Brain microvascular endothelial cell (primary cell): Measurements from ENCODE around the gene IDS.
"Not testable (repeated sequence)": the region's sequence is repeated elsewhere in the genome, so short reads cannot be mapped to it uniquely, and the experiment has no call there.

ENCODE experiments used
- DNase-seq: peaks from one replicate; pipeline ENCODE4 v3.0.0-alpha.2; 2020
- H3K27ac ChIP-seq: fragments of 250-450 bp; sonication (Bioruptor Pico); 2 replicates; pipeline ENCODE4 v1.5.1; 2020; ENCODE audit warnings: mild to moderate bottlenecking, moderate library complexity
- H3K27me3 ChIP-seq: fragments of 250-450 bp; sonication (Bioruptor Pico); replicated peaks from 2 replicates; pipeline ENCODE4 v1.5.1; 2020; ENCODE audit warnings: mild to moderate bottlenecking
- H3K36me3 ChIP-seq: fragments of 250-450 bp; sonication (Bioruptor Pico); replicated peaks from 2 replicates; pipeline ENCODE4 v1.5.1; 2020; ENCODE audit warnings: mild to moderate bottlenecking
- H3K4me3 ChIP-seq: 2 replicates; pipeline ENCODE4 v1.5.1; 2011; ENCODE audit warnings: low read depth, mild to moderate bottlenecking, control low read depth, low read length, moderate library complexity
- in situ Hi-C: cut with HindIII; loops from 2 replicates; pipeline ENCODE4 v1.10.0; 2017; ENCODE audit warnings: low sequenced_read_pairs, low pct_ligation_motif_present
- TF ChIP-seq, protein P1 (sequence below): IDR thresholded peaks from 2 replicates; pipeline ENCODE4 v1.5.1; 2011; ENCODE audit warnings: low read depth, mild to moderate bottlenecking, moderate library complexity, low read length, control low read depth, inconsistent platforms; ENCODE audit errors: missing control alignments

The IDS gene

DNA sequence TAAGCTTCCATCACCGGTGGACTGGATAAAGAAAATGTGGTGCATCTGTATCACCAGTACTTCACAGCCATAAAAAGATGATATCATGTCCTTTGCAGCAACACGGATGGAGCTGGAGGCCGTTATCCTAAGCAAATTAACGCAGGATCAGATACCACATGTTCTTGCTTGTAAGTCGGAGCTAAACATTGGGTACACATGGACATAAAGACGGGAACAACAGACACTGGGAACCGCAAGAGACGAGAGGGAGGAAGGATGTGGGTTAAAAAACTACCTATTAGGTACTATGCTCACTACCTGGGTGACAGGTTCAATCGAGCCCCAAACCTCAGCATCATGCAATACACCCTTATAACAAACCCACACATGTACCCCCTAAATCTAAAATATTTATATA, 16.3 kb upstream of the IDS start:
- TF ChIP-seq, protein P1, sequence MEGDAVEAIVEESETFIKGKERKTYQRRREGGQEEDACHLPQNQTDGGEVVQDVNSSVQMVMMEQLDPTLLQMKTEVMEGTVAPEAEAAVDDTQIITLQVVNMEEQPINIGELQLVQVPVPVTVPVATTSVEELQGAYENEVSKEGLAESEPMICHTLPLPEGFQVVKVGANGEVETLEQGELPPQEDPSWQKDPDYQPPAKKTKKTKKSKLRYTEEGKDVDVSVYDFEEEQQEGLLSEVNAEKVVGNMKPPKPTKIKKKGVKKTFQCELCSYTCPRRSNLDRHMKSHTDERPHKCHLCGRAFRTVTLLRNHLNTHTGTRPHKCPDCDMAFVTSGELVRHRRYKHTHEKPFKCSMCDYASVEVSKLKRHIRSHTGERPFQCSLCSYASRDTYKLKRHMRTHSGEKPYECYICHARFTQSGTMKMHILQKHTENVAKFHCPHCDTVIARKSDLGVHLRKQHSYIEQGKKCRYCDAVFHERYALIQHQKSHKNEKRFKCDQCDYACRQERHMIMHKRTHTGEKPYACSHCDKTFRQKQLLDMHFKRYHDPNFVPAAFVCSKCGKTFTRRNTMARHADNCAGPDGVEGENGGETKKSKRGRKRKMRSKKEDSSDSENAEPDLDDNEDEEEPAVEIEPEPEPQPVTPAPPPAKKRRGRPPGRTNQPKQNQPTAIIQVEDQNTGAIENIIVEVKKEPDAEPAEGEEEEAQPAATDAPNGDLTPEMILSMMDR: no peak
- Histone ChIP-seq H3K27ac (no peak overlapping the region), H3K27me3 (no peaks in the 10 kb centered on the region), H3K36me3 (no peaks in the 10 kb centered on the region), H3K4me3 (no peak overlapping the region)
- in situ Hi-C loops: no loop called here
- DNase-seq: no peak

DNA sequence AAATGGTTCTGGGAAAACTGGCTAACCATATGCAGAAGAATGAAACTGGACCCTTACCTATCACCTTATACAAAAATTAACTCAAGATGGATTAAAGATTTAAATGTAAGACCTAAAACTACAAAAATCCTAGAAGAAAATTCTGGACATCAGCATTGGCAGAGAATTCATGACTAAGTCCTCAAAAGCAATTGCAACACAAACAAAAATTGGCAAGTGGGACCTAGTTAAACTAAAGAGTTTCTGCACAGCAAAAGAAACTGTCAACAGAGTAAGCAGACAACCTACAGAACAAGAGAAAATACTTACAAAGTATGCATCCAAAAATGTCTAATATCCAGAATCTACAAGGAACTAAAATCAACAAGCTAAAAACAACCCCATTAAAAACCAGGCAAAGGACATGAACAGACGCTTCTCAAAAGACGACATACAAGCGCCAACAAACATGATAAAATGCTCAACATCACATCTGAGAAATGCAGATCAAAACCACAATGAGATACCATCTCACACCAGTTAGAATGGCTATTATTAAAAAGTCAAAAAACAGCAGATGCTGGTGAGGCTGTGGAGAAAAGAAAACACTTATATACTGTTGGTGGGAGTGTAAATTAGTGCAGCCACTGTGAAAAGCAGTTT, 15.7 kb upstream of the IDS start:
- H3K4me3 ChIP-seq, DNase-seq, in situ Hi-C loops, H3K27me3 ChIP-seq, H3K27ac ChIP-seq, H3K36me3 ChIP-seq: not testable (repeated sequence)

DNA sequence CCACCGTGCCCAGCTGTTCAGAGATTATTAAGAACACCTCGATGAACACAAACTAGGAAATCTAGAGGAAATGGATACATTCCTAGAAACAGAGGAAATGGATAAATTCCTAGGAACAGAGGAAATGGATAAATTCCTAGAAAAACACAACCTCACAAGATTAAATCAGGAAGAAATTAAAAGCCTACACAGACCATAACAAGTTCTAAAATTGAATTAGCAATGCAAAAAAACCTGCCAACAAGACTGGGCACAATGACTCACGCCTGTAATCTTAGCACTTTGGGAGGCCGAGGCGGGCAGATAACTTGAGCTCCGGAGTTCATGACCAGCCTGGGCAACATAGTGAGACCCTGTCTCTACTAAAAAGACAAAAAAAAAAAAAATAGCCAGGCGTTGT, 13.1 kb upstream of the IDS start:
- in situ Hi-C loops: no loop called here

DNA sequence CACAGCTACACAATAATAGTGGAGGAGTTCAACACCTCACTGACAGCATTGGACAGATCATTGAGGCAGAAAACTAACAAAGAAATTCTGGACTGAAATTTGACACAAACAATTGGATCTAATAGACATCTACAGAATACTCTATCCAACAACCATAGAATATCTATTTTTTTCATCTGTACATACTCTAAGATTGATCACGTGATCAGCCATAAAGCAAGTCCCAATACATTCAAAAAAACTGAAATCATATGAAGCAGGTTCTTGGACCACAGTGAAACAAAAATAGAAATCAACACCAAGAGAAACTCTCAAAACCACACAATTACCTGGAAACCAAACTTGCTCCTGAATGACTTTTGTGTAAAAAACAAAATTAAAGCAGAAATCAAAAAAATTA, 12.2 kb upstream of the IDS start:
- in situ Hi-C loops: no loop called here
- no peak for DNase-seq
- H3K36me3 ChIP-seq: no peaks in the 10 kb centered on the region
- no peak overlapping the region for H3K27ac ChIP-seq
- no peak overlapping the region for H3K4me3 ChIP-seq
- TF ChIP-seq, protein P1: no peak
- H3K27me3 ChIP-seq: no peaks in the 10 kb centered on the region

More for the DNA sequence above, 13.1 kb upstream of the IDS start:
- no peak overlapping the region for H3K27ac ChIP-seq
- no peaks in the 10 kb centered on the region for H3K27me3 ChIP-seq
- DNase-seq: no peak
- no peak overlapping the region for H3K4me3 ChIP-seq
- TF ChIP-seq, protein P1: no peak
- H3K36me3 ChIP-seq: no peaks in the 10 kb centered on the region

DNA sequence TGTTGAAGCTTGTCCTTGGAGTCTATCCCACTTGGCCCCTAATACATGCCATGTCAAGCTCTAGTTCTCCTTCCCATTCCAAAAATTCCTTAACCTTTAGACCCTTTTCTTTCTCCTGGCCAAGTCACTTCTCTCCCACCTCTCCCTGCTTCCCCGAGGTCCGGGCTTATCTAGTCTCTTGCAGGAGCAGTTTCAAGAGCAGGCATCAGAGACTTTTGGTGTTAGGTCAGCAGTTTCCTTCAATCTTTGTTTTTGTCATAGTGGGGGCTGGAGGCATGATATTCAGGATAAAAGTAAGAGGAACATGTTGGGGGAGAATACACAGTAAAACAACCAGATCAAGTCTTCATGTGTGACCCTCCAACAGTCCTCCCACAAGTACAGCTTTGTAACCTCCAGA, 11.5 kb upstream of the IDS start:
- in situ Hi-C loops: no loop called here
- no peak overlapping the region for H3K27ac ChIP-seq
- H3K4me3 ChIP-seq: no peak overlapping the region
- TF ChIP-seq, protein P1: no peak
- no peaks in the 10 kb centered on the region for H3K36me3 ChIP-seq
- no peak for DNase-seq
- H3K27me3 ChIP-seq: no peaks in the 10 kb centered on the region

DNA sequence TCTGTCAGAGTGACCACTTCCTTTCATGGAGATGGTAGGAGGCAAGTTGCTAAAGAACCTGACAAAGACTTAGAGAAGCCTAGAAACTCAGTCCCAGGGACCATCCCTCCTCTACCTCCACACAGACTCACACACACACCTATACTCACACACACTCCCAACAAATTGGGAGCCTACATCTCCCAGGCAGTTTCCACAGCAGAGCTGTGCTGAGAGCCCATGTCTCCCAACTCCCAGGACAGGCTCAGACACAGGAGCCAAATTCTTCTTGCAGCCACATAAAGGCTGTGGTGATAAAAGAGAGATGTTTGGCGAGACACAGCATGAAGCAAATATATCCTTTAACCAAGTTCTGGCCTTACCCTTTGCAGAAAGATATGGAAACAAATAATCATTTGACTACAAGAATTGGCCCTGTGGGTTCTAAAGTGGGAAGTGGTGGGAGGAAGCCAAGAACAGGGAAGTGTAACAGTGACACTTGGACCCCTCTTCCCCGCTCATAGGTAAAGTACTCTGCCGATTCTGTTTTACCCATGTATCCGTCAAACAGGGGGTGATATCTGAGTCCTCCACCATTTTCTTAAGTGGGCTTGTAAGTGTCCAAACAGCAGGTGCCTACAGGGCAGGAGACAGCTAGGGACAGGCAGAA, 11.0 kb upstream of the IDS start:
- Histone ChIP-seq H3K27ac (no peak overlapping the region), H3K27me3 (no peaks in the 10 kb centered on the region), H3K4me3 (no peak overlapping the region), H3K36me3 (no peaks in the 10 kb centered on the region)
- TF ChIP-seq, protein P1: no peak
- DNase-seq: no peak
- in situ Hi-C loops: no loop called here
